Liver (tissue), 9 donors: ENCODE results near the gene MAP3K9. TPM values are rescaled to one million over a fixed set of nuclear protein-coding genes. Genes with fewer than 3 reads are reported as not detected.

Experiments used
- DNase-seq: peaks from one replicate; pipeline ENCODE4 v3.0.0-alpha.2; 2017; ENCODE audit warnings: low spot score
- H3K27ac ChIP-seq, 2 donors: one replicate each; pipeline ENCODE4 v1.7.0; 2013; ENCODE audit warnings: inconsistent platforms in 2 of 2, low read length in 2 of 2, control low read depth in 1 of 2, low read depth in 1 of 2, mild to moderate bottlenecking in 1 of 2
- H3K27me3 ChIP-seq, 4 donors: one replicate each; pipeline versions ENCODE4 v1.6.1 to v1.7.0; 2013; ENCODE audit warnings: low read length in 3 of 4, inconsistent platforms in 1 of 4, mild to moderate bottlenecking in 1 of 4, moderate library complexity in 1 of 4; ENCODE audit not compliant: control insufficient read depth in 4 of 4, insufficient read depth in 4 of 4
- H3K36me3 ChIP-seq, 4 donors: one replicate each; pipeline versions ENCODE4 v1.6.1 to v1.7.0; 2013; ENCODE audit warnings: low read length in 3 of 4, mild to moderate bottlenecking in 3 of 4, low read depth in 1 of 4, moderate library complexity in 1 of 4; ENCODE audit not compliant: control insufficient read depth in 4 of 4, insufficient read depth in 3 of 4
- H3K4me1 ChIP-seq, 4 donors: one replicate each; pipeline versions ENCODE4 v1.6.1 to v1.7.0; 2013; ENCODE audit warnings: low read length in 3 of 4, mild to moderate bottlenecking in 3 of 4, moderate library complexity in 1 of 4; ENCODE audit not compliant: control insufficient read depth in 4 of 4, insufficient read depth in 4 of 4
- H3K4me3 ChIP-seq, 3 donors: one replicate each; pipeline versions ENCODE4 v1.6.1 to v1.7.0; 2013; ENCODE audit warnings: low read length in 3 of 3, control low read depth in 1 of 3, low read depth in 1 of 3, mild to moderate bottlenecking in 1 of 3
- H3K9ac ChIP-seq, 2 donors: one replicate each; pipeline ENCODE4 v1.7.0; 2013; ENCODE audit warnings: low read length in 2 of 2, mild to moderate bottlenecking in 2 of 2, moderate library complexity in 2 of 2, control low read depth in 1 of 2, low read depth in 1 of 2
- H3K9me3 ChIP-seq, 4 donors: one replicate each; pipeline versions ENCODE4 v1.6.1 to v1.7.0; 2013; ENCODE audit warnings: low read length in 3 of 4; ENCODE audit not compliant: control insufficient read depth in 4 of 4
- ATF3 ChIP-seq: IDR thresholded peaks from 2 replicates; pipeline ENCODE4 v1.6.1; 2016; ENCODE audit warnings: antibody characterized with exemption
- CTCF ChIP-seq: fragments of 150-350 bp; IDR thresholded peaks from 2 replicates; pipeline ENCODE4 v1.5.1; 2017; ENCODE audit warnings: improper control_type of control experiment, low read depth, low read length; ENCODE audit not compliant: missing input control
- EGR1 ChIP-seq, 2 donors: IDR thresholded peaks; 2 replicates each; pipeline ENCODE4 v1.6.1; 2016 to 2018; ENCODE audit warnings: antibody characterized with exemption in 2 of 2, low read depth in 2 of 2
- FOXA1 ChIP-seq: IDR thresholded peaks from 2 replicates; pipeline ENCODE4 v1.6.1; 2016; ENCODE audit warnings: antibody characterized with exemption
- FOXA2 ChIP-seq: IDR thresholded peaks from 2 replicates; pipeline ENCODE4 v1.6.1; 2016; ENCODE audit warnings: antibody characterized with exemption
- GABPA ChIP-seq, 2 donors: IDR thresholded peaks in 1 of 2; conservative IDR thresholded peaks in 1 of 2; 2 replicates each; pipeline ENCODE4 v1.6.1; 2016; ENCODE audit warnings: antibody characterized with exemption in 2 of 2, mild to moderate bottlenecking in 1 of 2, moderate library complexity in 1 of 2
- HNF4A ChIP-seq, 2 donors: conservative IDR thresholded peaks; 2 replicates each; pipeline ENCODE4 v1.6.1; 2016; ENCODE audit warnings: antibody characterized with exemption in 2 of 2, mild to moderate bottlenecking in 2 of 2
- HNF4G ChIP-seq: IDR thresholded peaks from 2 replicates; pipeline ENCODE4 v1.6.1; 2016; ENCODE audit warnings: antibody characterized with exemption
- JUND ChIP-seq, 2 donors: IDR thresholded peaks; 2 replicates each; pipeline ENCODE4 v1.6.1; 2016; ENCODE audit warnings: antibody characterized with exemption in 2 of 2
- MAX ChIP-seq: IDR thresholded peaks from 2 replicates; pipeline ENCODE4 v1.6.1; 2016; ENCODE audit warnings: antibody characterized with exemption
- NR2F2 ChIP-seq: IDR thresholded peaks from 2 replicates; pipeline ENCODE4 v1.6.1; 2016; ENCODE audit warnings: antibody characterized with exemption
- RAD21 ChIP-seq, 2 donors: IDR thresholded peaks; 2 replicates each; pipeline ENCODE4 v1.6.1; 2016; ENCODE audit warnings: antibody characterized with exemption in 2 of 2, mild to moderate bottlenecking in 2 of 2
- REST ChIP-seq: IDR thresholded peaks from 2 replicates; pipeline ENCODE4 v1.6.1; 2016; ENCODE audit warnings: antibody characterized with exemption, mild to moderate bottlenecking
- RXRA ChIP-seq, 2 donors: IDR thresholded peaks; 2 replicates each; pipeline ENCODE4 v1.6.1; 2017 to 2018; ENCODE audit warnings: antibody characterized with exemption in 2 of 2, mild to moderate bottlenecking in 1 of 2
- SP1 ChIP-seq: IDR thresholded peaks from 2 replicates; pipeline ENCODE4 v1.6.1; 2018; ENCODE audit warnings: antibody characterized with exemption, mild to moderate bottlenecking
- TAF1 ChIP-seq: conservative IDR thresholded peaks from 2 replicates; pipeline ENCODE4 v1.6.1; 2016; ENCODE audit warnings: antibody characterized with exemption, mild to moderate bottlenecking
- YY1 ChIP-seq: IDR thresholded peaks from 2 replicates; pipeline ENCODE4 v1.6.1; 2016; ENCODE audit warnings: antibody characterized with exemption, mild to moderate bottlenecking
- WGBS: extraction: QIAGEN DNeasy Blood & Tissue Kit; methylation state at CpG from one replicate; pipeline ENCODE4 v1.1.7; 2013; 5-methylcytosine and 5-hydroxymethylcytosine counted together
- polyA plus RNA-seq, 2 donors: library from polyadenylated mRNA; stranded (reverse) in 1 of 2; unstranded in 1 of 2; fragments of 200-250 nt in 1 of 2; fragments of >200 nt in 1 of 2; fragmentation: Nextera tagmentation in 1 of 2; extraction: Ambion mirVana in 1 of 2; gene quantifications; one replicate each; pipeline versions ENCODE4 v1.2.1 to v1.2.3, GENCODE V29; 2013 to 2015
- total RNA-seq, 2 donors: library from RNA; depleted of rRNA; stranded (reverse); fragments of >200 nt; gene quantifications; one replicate each; pipeline ENCODE4 v1.2.3, GENCODE V29; 2014
- TF ChIP-seq, protein P1 (sequence below): IDR thresholded peaks from 2 replicates; pipeline ENCODE4 v1.6.1; 2016; ENCODE audit warnings: antibody characterized with exemption
- donor health status: healthy.
- donor health status: healthy.
- donor health status: healthy.
- donor health status: healthy.
- donor health status: healthy.

MAP3K9 gene
- total and polyA plus RNA-seq, 4 donors, result 0.65 to 5.2 (median 0.80) TPM

GRCh38 chr14:70683983-70684382, 125.3 kb downstream of the MAP3K9 start:
- Histone ChIP-seq H3K27ac (peak overlapping the region in 1 of 2 donors; percentile 38), H3K9ac (no peak overlapping the region), H3K4me3 (no peak overlapping the region), H3K9me3 (no peaks in the 10 kb centered on the region), H3K4me1 (peaks cover 3 to 13% (median 10%) of the 10 kb centered on the region in 4 donors), H3K36me3 (no peaks in the 10 kb centered on the region), H3K27me3 (no peaks in the 10 kb centered on the region)
- no peak for DNase-seq
- TF ChIP-seq HNF4A (conservative IDR thresholded peaks at IDR 0.05), result peak; percentile 82
- no peak for TF ChIP-seq REST
- TF ChIP-seq NR2F2, result no peak
- TF ChIP-seq RAD21 (IDR thresholded peaks at IDR 0.05), result peak in 1 of 2 donors; percentile 10
- TF ChIP-seq SP1, result peak; percentile 37
- TF ChIP-seq ATF3, result no peak
- TF ChIP-seq HNF4G, result peak; percentile 29
- no peak for TF ChIP-seq TAF1
- TF ChIP-seq RXRA (IDR thresholded peaks at IDR 0.05), result peak; percentile 78 to 79
- no peak for TF ChIP-seq GABPA (IDR thresholded peaks at IDR 0.05 in 1 of 2, conservative IDR thresholded peaks at IDR 0.05 in 1 of 2)
- TF ChIP-seq, protein P1, sequence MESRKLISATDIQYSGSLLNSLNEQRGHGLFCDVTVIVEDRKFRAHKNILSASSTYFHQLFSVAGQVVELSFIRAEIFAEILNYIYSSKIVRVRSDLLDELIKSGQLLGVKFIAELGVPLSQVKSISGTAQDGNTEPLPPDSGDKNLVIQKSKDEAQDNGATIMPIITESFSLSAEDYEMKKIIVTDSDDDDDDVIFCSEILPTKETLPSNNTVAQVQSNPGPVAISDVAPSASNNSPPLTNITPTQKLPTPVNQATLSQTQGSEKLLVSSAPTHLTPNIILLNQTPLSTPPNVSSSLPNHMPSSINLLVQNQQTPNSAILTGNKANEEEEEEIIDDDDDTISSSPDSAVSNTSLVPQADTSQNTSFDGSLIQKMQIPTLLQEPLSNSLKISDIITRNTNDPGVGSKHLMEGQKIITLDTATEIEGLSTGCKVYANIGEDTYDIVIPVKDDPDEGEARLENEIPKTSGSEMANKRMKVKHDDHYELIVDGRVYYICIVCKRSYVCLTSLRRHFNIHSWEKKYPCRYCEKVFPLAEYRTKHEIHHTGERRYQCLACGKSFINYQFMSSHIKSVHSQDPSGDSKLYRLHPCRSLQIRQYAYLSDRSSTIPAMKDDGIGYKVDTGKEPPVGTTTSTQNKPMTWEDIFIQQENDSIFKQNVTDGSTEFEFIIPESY, result no peak
- no peak for TF ChIP-seq FOXA2
- no peak for TF ChIP-seq JUND (IDR thresholded peaks at IDR 0.05)
- 29% methylated on average over 6 of the region's 6 CpGs for WGBS

- no peak overlapping the region for H3K9ac ChIP-seq
- TF ChIP-seq RXRA (IDR thresholded peaks at IDR 0.05) (no peak), FOXA1 (no peak), TAF1 (no peak), MAX (no peak), RAD21 (IDR thresholded peaks at IDR 0.05) (no peak), SP1 (no peak), JUND (IDR thresholded peaks at IDR 0.05) (no peak), ATF3 (no peak), NR2F2 (no peak), HNF4G (no peak), FOXA2 (no peak), REST (no peak), YY1 (no peak), CTCF (no peak), HNF4A (conservative IDR thresholded peaks at IDR 0.05) (no peak), EGR1 (IDR thresholded peaks at IDR 0.05; ENCODE audit: low read depth in 2 of 2) (no peak)
- TF ChIP-seq, protein P1, result no peak
- no peaks in the 10 kb centered on the region for H3K9me3 ChIP-seq
- H3K27me3 ChIP-seq, result no peaks in the 10 kb centered on the region
- H3K36me3 ChIP-seq, result no peaks in the 10 kb centered on the region
- 95% methylated on average over 2 of the region's 2 CpGs for WGBS
- H3K27ac ChIP-seq, result no peak overlapping the region
- DNase-seq, result no peak
- peaks cover 3 to 13% (median 10%) of the 10 kb centered on the region in 4 donors for H3K4me1 ChIP-seq
- no peak overlapping the region for H3K4me3 ChIP-seq
Observed at GRCh38 chr14:70680748-70681147, 128.6 kb downstream of the MAP3K9 start.
